H1 (cell line): ENCODE data around the gene SLC66A3. TPM values are rescaled to one million over a fixed set of nuclear protein-coding genes. Genes with fewer than 3 reads are reported as not detected.

ENCODE experiments used
- CTCF ChIA-PET: fragments of 300-600 bp; sonication (Branson Sonifier 250); formaldehyde crosslinking; loops from one replicate; lab custom pipeline; 2021; ENCODE audit not compliant: partially characterized antibody; lab: Charles Lee
- POLR2A ChIA-PET: fragments of 300-600 bp; sonication (Branson Sonifier 250); formaldehyde crosslinking; loops from one replicate; lab custom pipeline; 2021; ENCODE audit warnings: inconsistent platforms; ENCODE audit not compliant: partially characterized antibody; lab: Charles Lee
- DNase-seq, 2 experiments: peaks; one replicate each; pipeline versions ENCODE4 v3.0.0 to v3.0.0-alpha.2; 2010 to 2022; ENCODE audit warnings: low spot score in 2 of 2, low read depth in 1 of 2, mixed read lengths in 1 of 2
- FAIRE-seq: peaks from 2 replicates; lab custom pipeline; 2011; peaks lifted over from hg19 to GRCh38; lab: Jason Lieb, UNC
- H2AFZ ChIP-seq: 2 replicates; pipeline ENCODE4 v1.8.1; 2012; ENCODE audit warnings: low read length, inconsistent platforms
- H2AK5ac ChIP-seq: 2 replicates; pipeline ENCODE4 v1.6.1; 2013; ENCODE audit warnings: low read depth, low read length
- H2BK120ac ChIP-seq: replicated peaks from 2 replicates; pipeline ENCODE3; 2013; ENCODE audit warnings: low read depth, low read length, inconsistent platforms
- H2BK12ac ChIP-seq: 2 replicates; pipeline ENCODE4 v1.6.1; 2013; ENCODE audit warnings: low read depth, low read length
- H2BK15ac ChIP-seq: 2 replicates; pipeline ENCODE4 v1.6.1; 2013; ENCODE audit warnings: low read length
- H2BK20ac ChIP-seq: 2 replicates; pipeline ENCODE4 v1.6.1; 2013; ENCODE audit warnings: low read length
- H2BK5ac ChIP-seq: 2 replicates; pipeline ENCODE4 v1.6.1; 2013; ENCODE audit warnings: low read depth, low read length
- H3K14ac ChIP-seq: 2 replicates; pipeline ENCODE4 v1.6.1; 2013; ENCODE audit warnings: inconsistent platforms; ENCODE audit not compliant: insufficient read length
- H3K18ac ChIP-seq: 2 replicates; pipeline ENCODE4 v1.6.1; 2013; ENCODE audit warnings: low read length; ENCODE audit errors: extremely low read depth
- H3K23ac ChIP-seq: 2 replicates; pipeline ENCODE4 v1.6.1; 2013; ENCODE audit warnings: inconsistent platforms; ENCODE audit not compliant: insufficient read length
- H3K23me2 ChIP-seq: 2 replicates; pipeline ENCODE4 v1.6.1; 2013; ENCODE audit warnings: low read depth, low read length
- H3K27ac ChIP-seq: 2 replicates; pipeline ENCODE4 v1.6.1; 2011; ENCODE audit warnings: low read depth, low read length, inconsistent platforms
- H3K27me3 ChIP-seq, 4 experiments: replicated peaks in 1 of 4; 1 replicate in 1 of 4; 2 replicates in 3 of 4; pipeline versions ENCODE4 v1.6.1 to v1.8.1; 2011 to 2013; ENCODE audit warnings: low read length in 3 of 4, mild to moderate bottlenecking in 3 of 4, inconsistent platforms in 2 of 4, mixed read lengths in 2 of 4, moderate library complexity in 1 of 4; ENCODE audit not compliant: control insufficient read depth in 3 of 4, insufficient read depth in 3 of 4; ENCODE audit errors: extremely low read depth in 1 of 4
- H3K36me3 ChIP-seq, 4 experiments: 2 replicates each; pipeline versions ENCODE4 v1.6.1 to v1.8.1; 2011 to 2013; ENCODE audit warnings: mild to moderate bottlenecking in 4 of 4, low read length in 3 of 4, moderate library complexity in 2 of 4, control low read depth in 1 of 4, inconsistent platforms in 1 of 4; ENCODE audit not compliant: insufficient read depth in 4 of 4, control insufficient read depth in 2 of 4
- H3K4ac ChIP-seq: replicated peaks from 2 replicates; pipeline ENCODE3; 2013; ENCODE audit warnings: low read length, low read depth, mixed read lengths, inconsistent platforms; ENCODE audit not compliant: insufficient read length
- H3K4me1 ChIP-seq, 4 experiments: replicated peaks in 1 of 4; 1 replicate in 1 of 4; 2 replicates in 3 of 4; pipeline versions ENCODE4 v1.6.1 to v1.8.1; 2011 to 2013; ENCODE audit warnings: low read length in 3 of 4, inconsistent platforms in 2 of 4, mixed read lengths in 1 of 4; ENCODE audit not compliant: insufficient read depth in 4 of 4, control insufficient read depth in 3 of 4
- H3K4me2 ChIP-seq, 2 experiments: 2 replicates each; pipeline versions ENCODE4 v1.6.1 to v1.8.1; 2011 to 2013; ENCODE audit warnings: low read depth in 2 of 2, low read length in 2 of 2, control low read depth in 1 of 2, inconsistent platforms in 1 of 2, mild to moderate bottlenecking in 1 of 2; ENCODE audit not compliant: insufficient read depth in 1 of 2
- H3K4me3 ChIP-seq, 4 experiments: fragments of 200-600, 300-600 bp in 1 of 4; sonication (generic), shearing (Covaris generic), sonication (Bioruptor Twin) in 1 of 4; 2 replicates each; pipeline versions ENCODE4 v1.5.1 to v1.8.1; 2011 to 2016; ENCODE audit warnings: low read length in 4 of 4, low read depth in 3 of 4, control low read depth in 2 of 4, inconsistent platforms in 2 of 4, mild to moderate bottlenecking in 2 of 4, mixed read lengths in 1 of 4, moderate library complexity in 1 of 4; ENCODE audit not compliant: insufficient read depth in 2 of 4; ENCODE audit errors: extremely low read depth in 1 of 4
- H3K56ac ChIP-seq: replicated peaks from 2 replicates; pipeline ENCODE3; 2013; ENCODE audit warnings: low read depth, mild to moderate bottlenecking, mixed read lengths, low read length, inconsistent platforms; ENCODE audit not compliant: insufficient read length
- H3K79me1 ChIP-seq: 2 replicates; pipeline ENCODE4 v1.6.1; 2013; ENCODE audit warnings: low read depth, low read length, control low read depth
- H3K79me2 ChIP-seq, 2 experiments: 2 replicates each; pipeline versions ENCODE4 v1.6.1 to v1.8.1; 2012 to 2013; ENCODE audit warnings: low read length in 2 of 2, mild to moderate bottlenecking in 2 of 2, inconsistent platforms in 1 of 2; ENCODE audit not compliant: insufficient read depth in 2 of 2, control insufficient read depth in 1 of 2
- H3K9ac ChIP-seq, 4 experiments: replicated peaks in 1 of 4; 1 replicate in 1 of 4; 2 replicates in 3 of 4; pipeline versions ENCODE4 v1.6.1 to v1.8.1; 2011 to 2013; ENCODE audit warnings: low read depth in 3 of 4, low read length in 3 of 4, control low read depth in 2 of 4, mild to moderate bottlenecking in 2 of 4, moderate library complexity in 2 of 4, inconsistent platforms in 1 of 4; ENCODE audit errors: extremely low read depth in 1 of 4
- H3K9me3 ChIP-seq, 2 experiments: 2 replicates each; pipeline versions ENCODE4 v1.6.1 to v1.8.1; 2012 to 2013; ENCODE audit warnings: mild to moderate bottlenecking in 2 of 2, moderate library complexity in 2 of 2, control low read depth in 1 of 2, inconsistent platforms in 1 of 2, low read depth in 1 of 2, low read length in 1 of 2, mixed read lengths in 1 of 2; ENCODE audit not compliant: insufficient read depth in 2 of 2
- H4K20me1 ChIP-seq, 2 experiments: replicated peaks in 1 of 2; 2 replicates each; pipeline versions ENCODE3 to v1.8.1; 2011 to 2013; ENCODE audit warnings: inconsistent platforms in 2 of 2, low read length in 2 of 2, mild to moderate bottlenecking in 1 of 2; ENCODE audit not compliant: insufficient read depth in 2 of 2, control insufficient read depth in 1 of 2
- H4K5ac ChIP-seq: 2 replicates; pipeline ENCODE4 v1.6.1; 2013; ENCODE audit warnings: low read length, low read depth, mixed read lengths, inconsistent platforms; ENCODE audit not compliant: insufficient read length
- H4K8ac ChIP-seq: 2 replicates; pipeline ENCODE4 v1.8.0; 2013; ENCODE audit warnings: mild to moderate bottlenecking, moderate library complexity, low read length, inconsistent platforms; ENCODE audit not compliant: insufficient read depth; ENCODE audit errors: extremely low read depth
- H4K91ac ChIP-seq: replicated peaks from 2 replicates; pipeline ENCODE3; 2013; ENCODE audit warnings: low read length, mixed read lengths, inconsistent platforms; ENCODE audit not compliant: insufficient read length
- ATF3 ChIP-seq: IDR thresholded peaks from 2 replicates; pipeline ENCODE4 v1.6.1; 2011; ENCODE audit warnings: low read depth, mild to moderate bottlenecking, low read length; ENCODE audit not compliant: insufficient read depth
- BCL11A ChIP-seq, 2 experiments: IDR thresholded peaks; one replicate each; pipeline ENCODE4 v1.6.1; 2011; ENCODE audit warnings: low read depth in 2 of 2, low read length in 2 of 2, mild to moderate bottlenecking in 2 of 2
- BRCA1 ChIP-seq: IDR thresholded peaks from 2 replicates; pipeline ENCODE4 v1.6.1; 2012; ENCODE audit warnings: low read depth, low read length, improper control_type of control experiment
- CHD2 ChIP-seq: IDR thresholded peaks from 2 replicates; pipeline ENCODE4 v1.6.1; 2012; ENCODE audit warnings: low read length, improper control_type of control experiment
- GABPA ChIP-seq: IDR thresholded peaks from 2 replicates; pipeline ENCODE4 v1.6.1; 2011; ENCODE audit warnings: mild to moderate bottlenecking, low read length, moderate library complexity, borderline replicate concordance; ENCODE audit not compliant: insufficient read depth
- HDAC2 ChIP-seq, 2 experiments: fragments of 300-600 bp in 1 of 2; sonication (generic) in 1 of 2; IDR thresholded peaks; 2 replicates each; pipeline ENCODE4 v1.6.1; 2011 to 2012; ENCODE audit warnings: low read depth in 2 of 2, low read length in 2 of 2, mild to moderate bottlenecking in 2 of 2, moderate library complexity in 2 of 2, borderline replicate concordance in 1 of 2, inconsistent platforms in 1 of 2
- JUN ChIP-seq: IDR thresholded peaks from 2 replicates; pipeline ENCODE4 v1.6.1; 2011; ENCODE audit warnings: low read depth, mild to moderate bottlenecking, improper control_type of control experiment, low read length
- MAFK ChIP-seq: IDR thresholded peaks from 2 replicates; pipeline ENCODE4 v1.6.1; 2012; ENCODE audit warnings: low read depth, mild to moderate bottlenecking, improper control_type of control experiment, low read length
- NRF1 ChIP-seq: IDR thresholded peaks from 2 replicates; pipeline ENCODE4 v1.6.1; 2011; ENCODE audit warnings: mild to moderate bottlenecking, low read depth, low read length, improper control_type of control experiment
- SP1 ChIP-seq: IDR thresholded peaks from 2 replicates; pipeline ENCODE4 v1.6.1; 2011; ENCODE audit warnings: low read depth, low read length
- SP2 ChIP-seq: IDR thresholded peaks from 2 replicates; pipeline ENCODE4 v1.6.1; 2012; ENCODE audit warnings: mild to moderate bottlenecking, low read length, inconsistent platforms
- TCF12 ChIP-seq: IDR thresholded peaks from 2 replicates; pipeline ENCODE4 v1.6.1; 2011; ENCODE audit warnings: low read depth, mild to moderate bottlenecking, low read length
- TEAD4 ChIP-seq: IDR thresholded peaks from 2 replicates; pipeline ENCODE4 v1.6.1; 2012; ENCODE audit warnings: low read depth, low read length, inconsistent platforms, mixed read lengths
- USF2 ChIP-seq: IDR thresholded peaks from 2 replicates; pipeline ENCODE4 v1.6.1; 2011; ENCODE audit warnings: low read length, improper control_type of control experiment
- WGBS, 2 experiments: shearing (Covaris generic) in 1 of 2; methylation state at CpG; one replicate each; pipeline versions ENCODE4 v1.1.6 to v1.1.7; 2013 to 2015; ENCODE audit warnings: low lambda C conversion rate in 2 of 2, mixed read lengths in 2 of 2, inconsistent platforms in 1 of 2, low coverage in 1 of 2, missing lambda C conversion rate in 1 of 2; ENCODE audit not compliant: insufficient replicate concordance in 2 of 2, insufficient coverage in 1 of 2, insufficient read length in 1 of 2; ENCODE audit errors: extremely low coverage in 1 of 2, missing lambda C conversion rate in 1 of 2; 5-methylcytosine and 5-hydroxymethylcytosine counted together
- polyA plus RNA-seq, 7 experiments: library from polyadenylated mRNA; depleted of rRNA in 3 of 7; stranded (reverse) in 5 of 7; unstranded in 2 of 7; fragments of >200 nt in 5 of 7; fragments of 200-250 nt in 2 of 7; gene quantifications; 1 replicate in 5 of 7; 2 replicates in 1 of 7; 4 replicates in 1 of 7; pipeline versions ENCODE4 v1.2.1 to v1.2.3, GENCODE V29; 2011 to 2013; ENCODE audit warnings: missing spikeins in 2 of 7, mixed read lengths in 2 of 7
- total RNA-seq: library from RNA; stranded (reverse); fragmentation: NEBNext Ultra II Directional; extraction: Animal tissue kit (Norgen Biotek cat#: 25700); gene quantifications from 2 replicates; pipeline ENCODE4 v1.2.1, GENCODE V29; 2021

SLC66A3 gene
- total and polyA plus RNA-seq, 2 of the 8 experiments (the other 6 are each of a cell fraction or from before 2014, with no cell fraction given): 8.7 to 27.8 TPM

- no peak overlapping the region for H3K4me3 ChIP-seq
- H3K14ac ChIP-seq: no peak overlapping the region
- WGBS, 2 experiments: 96% methylated on average over 4 of the region's 4 CpGs; no CpG with 5 or more reads in 1 of the 2 experiments
- no peaks in the 10 kb centered on the region for H3K79me2 ChIP-seq
- no peaks in the 10 kb centered on the region for H3K23me2 ChIP-seq
- H3K27me3 ChIP-seq: no peaks in the 10 kb centered on the region
- no peak for FAIRE-seq
- H3K23ac ChIP-seq: no peak overlapping the region
- no peak overlapping the region for H2AFZ ChIP-seq
- H3K9ac ChIP-seq: no peak overlapping the region
- no peak overlapping the region for H3K56ac ChIP-seq
- H3K4ac ChIP-seq: no peak overlapping the region
- no peak overlapping the region for H3K4me2 ChIP-seq
- H2AK5ac ChIP-seq: no peak overlapping the region
- H2BK12ac ChIP-seq: no peak overlapping the region
- CTCF ChIA-PET: interaction anchor here (2.0 kb wide), 1 partner anchor 196 kb away, joined by 7 read pairs; no protein-coding TSS in a partner anchor
- H3K9me3 ChIP-seq: no peaks in the 10 kb centered on the region
- H4K8ac ChIP-seq: no peak overlapping the region
- no peak overlapping the region for H4K5ac ChIP-seq
- H4K20me1 ChIP-seq: no peaks in the 10 kb centered on the region
- no peak overlapping the region for H2BK20ac ChIP-seq
- H2BK120ac ChIP-seq: no peak overlapping the region
- DNase-seq: no peak
- no peak overlapping the region for H4K91ac ChIP-seq
- no peak overlapping the region for H3K27ac ChIP-seq
- no peaks in the 10 kb centered on the region for H3K79me1 ChIP-seq
- no peak overlapping the region for H2BK5ac ChIP-seq
- H3K36me3 ChIP-seq: peaks cover 0 to 35% (median 12%) of the 10 kb centered on the region in 4 experiments; a peak in 4 of 8 replicates
- POLR2A ChIA-PET: no interaction called here
- H3K4me1 ChIP-seq: no peaks in the 10 kb centered on the region
- no peak overlapping the region for H2BK15ac ChIP-seq
- H3K18ac ChIP-seq: no peak overlapping the region
- no peak for TF ChIP-seq USF2
- TF ChIP-seq ATF3: no peak
- TF ChIP-seq BRCA1: no peak
- no peak for TF ChIP-seq CHD2
- TF ChIP-seq BCL11A (IDR thresholded peaks at IDR 0.05; ENCODE audit: low read depth in 2 of 2, low read length in 2 of 2): no peak
- TF ChIP-seq TCF12: no peak
- TF ChIP-seq JUN: no peak
- no peak for TF ChIP-seq GABPA
- TF ChIP-seq SP2: no peak
- no peak for TF ChIP-seq NRF1
- no peak for TF ChIP-seq TEAD4
- no peak for TF ChIP-seq SP1
- no peak for TF ChIP-seq MAFK
- TF ChIP-seq HDAC2 (IDR thresholded peaks at IDR 0.05; ENCODE audit: borderline replicate concordance in 1 of 2, low read depth in 2 of 2, low read length in 2 of 2): no peak
Observed at GRCh38 chr2:11214770-11215169, 59.5 kb downstream of the SLC66A3 start.
